Measurements from ENCODE around the gene CETP.
"Not testable (repeated sequence)": the region's sequence is repeated elsewhere in the genome, so short reads cannot be mapped to it uniquely, and the experiment has no call there.

Gene CETP

GRCh38 chr16:56967733-56968132 lies 6.0 kb downstream of the CETP start:
- in situ Hi-C loops (cut with MboI; ENCODE audit: low sequenced_read_pairs, unreplicated experiment): loop anchor here (10.0 kb wide), 1 partner anchor 77 kb away; no protein-coding TSS in a partner anchor
- DNase-seq (ENCODE audit: low spot score): no peak
- no peak for TF ChIP-seq CTCF (IDR thresholded peaks at IDR 0.05; ENCODE audit: borderline replicate concordance, control extremely low read depth, extremely low read depth, insufficient read depth, missing control alignments)

GRCh38 chr16:56969769-56970168 lies 8.0 kb downstream of the CETP start:
- in situ Hi-C loops (cut with MboI; ENCODE audit: low sequenced_read_pairs, unreplicated experiment): loop anchor here (10.0 kb wide), 1 partner anchor 75 kb away; no protein-coding TSS in a partner anchor
- no peak for TF ChIP-seq CTCF (IDR thresholded peaks at IDR 0.05; ENCODE audit: borderline replicate concordance, control extremely low read depth, extremely low read depth, insufficient read depth, missing control alignments)
- no peak for DNase-seq (ENCODE audit: low spot score)

- peak; percentile 63 for DNase-seq (ENCODE audit: low spot score)
- in situ Hi-C loops (cut with MboI; ENCODE audit: low sequenced_read_pairs, unreplicated experiment): no loop called here
Measured at GRCh38 chr16:56970934-56971767, 9.4 kb downstream of the CETP start.

GRCh38 chr16:56971768-56972043 lies 10.0 kb downstream of the CETP start:
- TF ChIP-seq CTCF (IDR thresholded peaks at IDR 0.05; ENCODE audit: borderline replicate concordance, control extremely low read depth, extremely low read depth, insufficient read depth, missing control alignments): no peak
- in situ Hi-C loops (cut with MboI; ENCODE audit: low sequenced_read_pairs, unreplicated experiment): no loop called here

More at GRCh38 chr16:56970934-56971767, 9.4 kb downstream of the CETP start:
- TF ChIP-seq CTCF (IDR thresholded peaks at IDR 0.05; ENCODE audit: borderline replicate concordance, control extremely low read depth, extremely low read depth, insufficient read depth, missing control alignments): no peak

GRCh38 chr16:56972403-56973293 lies 10.9 kb downstream of the CETP start:
- DNase-seq (ENCODE audit: low spot score): no peak
- in situ Hi-C loops (cut with MboI; ENCODE audit: low sequenced_read_pairs, unreplicated experiment): no loop called here
- no peak for TF ChIP-seq CTCF (IDR thresholded peaks at IDR 0.05; ENCODE audit: borderline replicate concordance, control extremely low read depth, extremely low read depth, insufficient read depth, missing control alignments)

More at GRCh38 chr16:56971768-56972043, 10.0 kb downstream of the CETP start:
- DNase-seq (ENCODE audit: low spot score): no peak

- no peak for DNase-seq (ENCODE audit: low spot score)
- TF ChIP-seq CTCF (IDR thresholded peaks at IDR 0.05; ENCODE audit: borderline replicate concordance, control extremely low read depth, extremely low read depth, insufficient read depth, missing control alignments): no peak
- in situ Hi-C loops (cut with MboI; ENCODE audit: low sequenced_read_pairs, unreplicated experiment): no loop called here
Measured at GRCh38 chr16:56973294-56973689, 11.5 kb downstream of the CETP start.

GRCh38 chr16:56973899-56974298 lies 12.1 kb downstream of the CETP start:
- DNase-seq (ENCODE audit: low spot score): not testable (repeated sequence)

More at GRCh38 chr16:56973899-56974298, 12.1 kb downstream of the CETP start:
- in situ Hi-C loops (cut with MboI; ENCODE audit: low sequenced_read_pairs, unreplicated experiment): not testable (repeated sequence)
